ENCODE results near the gene DDIAS.
"Not testable (repeated sequence)": the region's sequence is repeated elsewhere in the genome, so short reads cannot be mapped to it uniquely, and the experiment has no call there.

Gene DDIAS

DNA sequence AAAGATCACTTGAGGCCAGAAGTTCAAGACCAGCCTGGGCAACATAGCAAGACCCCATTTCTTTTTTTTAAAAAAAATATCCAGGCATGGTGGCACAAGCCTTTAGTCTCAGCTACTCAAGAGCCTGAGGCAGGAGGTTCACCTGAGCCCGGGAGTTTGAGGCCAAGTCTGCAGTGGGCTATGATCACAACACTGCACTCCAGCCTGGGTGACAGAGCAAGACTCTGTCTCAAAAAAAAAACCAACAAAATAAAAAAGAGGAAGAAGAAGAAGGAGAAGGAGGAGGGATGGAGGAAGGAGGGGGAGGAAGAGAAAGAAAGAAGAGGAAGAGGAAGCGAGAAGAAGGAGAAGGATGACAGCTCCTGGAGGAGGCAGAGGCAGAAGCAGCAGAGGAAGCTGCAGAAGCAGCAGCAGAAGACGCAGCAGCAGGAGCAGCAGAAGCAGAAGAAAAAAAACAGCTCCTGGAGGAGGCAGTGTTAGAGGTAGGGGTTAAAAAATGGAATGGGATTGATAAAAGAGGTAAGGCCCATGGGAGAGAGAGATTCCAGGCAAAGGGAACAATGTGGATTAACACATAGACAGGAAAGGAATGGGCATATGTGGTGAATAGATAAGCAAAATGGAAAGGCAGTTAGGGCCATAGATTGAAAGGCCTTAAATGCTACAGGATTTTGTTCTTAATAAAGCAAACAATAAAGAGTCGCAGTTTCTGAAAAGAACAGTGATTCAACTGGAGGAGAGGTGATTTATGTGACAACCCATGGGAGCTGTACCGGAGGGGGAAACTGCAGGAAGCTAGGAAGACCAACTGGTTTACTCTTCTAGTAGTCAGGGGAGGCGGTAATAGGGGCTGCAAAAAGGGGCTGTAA, 12.2 kb upstream of the DDIAS start:
- no peak for DNase-seq

- no peak for DNase-seq
Measured at GRCh38 chr11:82890002-82890341, 11.6 kb upstream of the DDIAS start.

GRCh38 chr11:82890936-82891335, 10.6 kb upstream of the DDIAS start:
- DNase-seq = no peak

DNA sequence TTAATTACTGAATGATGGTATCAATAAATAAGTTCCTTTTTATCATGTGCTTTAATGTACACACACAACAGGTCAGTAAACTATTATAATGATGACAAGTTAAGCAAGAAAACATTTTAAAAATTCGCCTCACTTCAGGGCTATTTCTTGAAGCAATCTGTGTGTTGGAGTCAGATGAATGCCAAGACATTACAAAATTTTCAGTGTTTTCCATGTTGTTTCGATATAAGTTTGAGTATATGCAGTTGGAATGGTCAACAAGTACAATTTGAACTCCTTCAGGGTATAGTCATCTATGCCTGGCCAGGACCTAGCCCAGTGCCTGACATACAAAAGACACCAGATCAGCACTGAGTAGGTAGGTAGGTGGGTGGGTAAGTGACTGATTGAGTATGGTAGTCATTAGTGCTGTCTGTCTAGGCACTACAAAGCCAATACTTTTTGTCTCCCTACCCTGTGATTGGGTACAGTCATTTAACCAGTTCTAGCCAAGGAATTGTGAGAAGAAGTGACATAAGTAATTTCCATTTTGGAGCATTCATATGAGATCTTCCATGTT, 8.8 kb upstream of the DDIAS start:
- no peak for DNase-seq

DNA sequence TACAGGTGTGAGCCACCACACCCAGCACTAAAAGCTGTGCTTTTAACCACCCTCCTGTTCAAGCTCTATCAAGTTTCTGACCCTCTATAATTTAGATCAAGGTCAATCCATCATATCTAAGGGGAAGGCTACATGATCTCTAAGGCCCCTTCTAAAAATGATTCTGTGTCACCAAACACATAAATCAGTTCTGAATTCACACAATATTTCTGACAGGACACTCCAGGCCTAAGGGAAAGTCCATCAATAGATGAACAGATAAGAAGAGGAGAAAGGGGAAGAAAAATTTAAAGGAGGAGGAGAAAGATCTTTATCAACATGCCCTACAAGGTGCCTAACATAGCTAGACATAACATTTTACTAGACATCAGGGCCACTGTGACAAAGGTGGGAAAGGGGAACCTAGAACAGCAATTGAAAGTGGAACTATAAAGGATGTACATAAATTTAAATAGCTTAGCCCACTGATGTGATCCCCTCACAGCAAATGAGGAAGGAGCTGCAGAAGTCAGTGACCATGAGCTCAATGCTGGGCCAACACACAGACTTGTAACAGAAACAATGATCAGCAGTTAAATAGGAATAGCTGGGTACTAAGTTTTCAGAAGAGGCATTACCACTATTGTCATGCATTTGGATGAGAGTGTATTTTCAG, 6.0 kb upstream of the DDIAS start:
- DNase-seq = no peak

DNA sequence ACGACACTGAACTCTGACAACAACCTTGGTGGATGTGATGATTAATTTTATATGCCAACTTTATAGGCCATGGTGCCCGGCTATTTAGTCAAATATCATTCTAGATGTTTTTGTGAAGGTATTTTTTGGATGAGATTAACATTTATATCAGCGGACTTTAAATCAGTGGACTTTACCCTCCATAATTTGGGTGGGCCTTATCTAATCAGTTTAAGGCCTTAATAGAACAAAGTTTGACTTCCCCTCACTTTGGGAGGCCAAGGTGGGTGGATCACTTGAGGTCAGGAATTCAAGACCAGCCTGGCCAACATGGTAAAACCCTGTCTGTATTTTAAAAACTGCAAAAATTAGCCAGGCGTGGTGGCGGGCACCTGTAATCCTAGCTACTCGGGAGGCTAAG, 5.4 kb upstream of the DDIAS start:
- no peak for DNase-seq

- no peak for DNase-seq
Measured at GRCh38 chr11:82898241-82898640, 3.3 kb upstream of the DDIAS start.

GRCh38 chr11:82899186-82899820, 2.2 kb upstream of the DDIAS start:
- DNase-seq = peak; percentile 18

- no peak for DNase-seq
Measured at GRCh38 chr11:82899957-82900276, 1.6 kb upstream of the DDIAS start.

- DNase-seq = peak; percentile 96
Measured at GRCh38 chr11:82900277-82901164, 1.0 kb upstream of the DDIAS start, which contains the start of gene PRCP. Gene PRCP (minus strand): TSS chr11:82900430. CDS start chr11:82900402, 28 bp downstream.

GRCh38 chr11:82901922-82902485, 468 bp downstream of the DDIAS start:
- no peak for DNase-seq

GRCh38 chr11:82902880-82903279, 1.3 kb downstream of the DDIAS start:
- no peak for DNase-seq

- no peak for DNase-seq
Measured at GRCh38 chr11:82903843-82904586, 2.5 kb downstream of the DDIAS start.

DNA sequence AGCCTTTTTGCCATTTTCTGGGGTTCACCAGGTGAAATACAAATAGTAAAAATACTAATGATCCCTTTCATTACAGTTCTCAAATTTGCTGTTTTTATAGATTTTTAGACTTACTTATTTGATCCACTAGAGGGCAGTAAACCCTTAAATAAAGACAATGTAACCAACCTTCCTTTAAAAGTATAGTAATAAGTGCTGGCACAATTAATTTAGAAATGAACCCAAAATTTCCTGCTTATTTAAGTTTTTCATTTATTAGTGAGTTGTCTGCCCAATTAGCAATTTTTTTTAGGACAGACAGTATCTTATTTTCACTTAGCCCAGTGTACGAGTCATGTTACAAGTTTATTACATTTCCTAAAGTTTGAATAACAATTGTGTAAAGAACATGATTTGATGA, 4.7 kb downstream of the DDIAS start:
- peak; percentile 24 for DNase-seq

DNA sequence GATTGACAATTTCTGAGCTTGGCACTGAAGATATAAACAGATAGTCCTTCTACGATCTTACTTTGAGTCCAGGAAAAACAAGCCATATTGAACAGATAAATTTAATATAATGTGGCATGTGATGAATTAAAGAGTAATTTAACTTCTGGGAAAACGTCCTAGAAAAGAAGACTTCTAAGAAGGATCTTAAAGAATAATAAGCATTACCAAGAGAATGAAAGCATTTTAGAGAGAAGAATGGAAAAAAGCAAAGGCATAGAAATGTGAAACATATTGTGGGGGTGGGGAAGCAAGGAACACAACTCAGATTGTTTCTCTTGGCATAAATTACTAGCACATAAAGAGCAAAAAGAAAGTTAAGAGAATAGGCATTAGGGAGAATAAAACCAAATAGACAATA, 5.4 kb downstream of the DDIAS start:
- no peak for DNase-seq

- no peak for DNase-seq
Measured at GRCh38 chr11:82907371-82907770, 5.8 kb downstream of the DDIAS start.

GRCh38 chr11:82908311-82908710, 6.8 kb downstream of the DDIAS start:
- no peak for DNase-seq

- no peak for DNase-seq
Measured at GRCh38 chr11:82909015-82909640, 7.6 kb downstream of the DDIAS start.

- DNase-seq = not testable (repeated sequence)
Measured at GRCh38 chr11:82919786-82920185, 18.2 kb downstream of the DDIAS start.

GRCh38 chr11:82920227-82920626, 18.7 kb downstream of the DDIAS start:
- DNase-seq = peak; percentile 32

All from activated CD4-positive, alpha-beta T cell treated with anti-CD3 and anti-CD28 coated beads, Interleukin-2, amount 50 U/mL, for 16 hours (primary cell).